OCI-LY7 (cell line): ENCODE data around the gene CYRIA.

Source experiments
- EZH2phosphoT487 ChIP-seq: fragments of 200-600 bp; sonication (generic); IDR thresholded peaks from 2 replicates; pipeline ENCODE4 v1.6.1; 2018; ENCODE audit warnings: low read depth, borderline replicate concordance, mild to moderate bottlenecking, mixed run types, antibody characterized with exemption, low read length, moderate library complexity, mixed read lengths
- TF ChIP-seq, protein P1 (sequence below): fragments of 200-600 bp; sonication (generic); conservative IDR thresholded peaks from 2 replicates; pipeline ENCODE4 v1.5.1; 2014; ENCODE audit warnings: mild to moderate bottlenecking, antibody characterized with exemption, low read length, moderate library complexity, mixed read lengths

DNA sequence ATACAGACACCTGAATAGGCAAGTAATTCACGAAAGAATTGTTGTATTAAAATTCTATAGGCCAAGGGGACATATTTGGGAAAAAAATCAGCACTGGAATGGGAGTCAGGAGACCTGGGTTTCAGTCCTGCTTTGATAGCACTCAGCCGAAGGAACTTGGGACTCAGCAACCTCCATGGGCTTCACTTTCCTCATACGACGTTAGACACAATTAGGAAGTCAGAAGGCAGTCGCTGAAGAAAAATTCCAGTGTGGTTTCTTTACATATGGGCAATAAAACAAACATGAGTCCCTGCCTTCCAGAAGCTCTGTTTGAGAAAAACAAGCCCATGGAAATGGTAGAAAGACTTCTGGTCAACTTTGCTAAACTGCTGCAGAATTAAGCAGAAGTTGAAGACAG, 15.1 kb upstream of the CYRIA start:
- TF ChIP-seq, protein P1, sequence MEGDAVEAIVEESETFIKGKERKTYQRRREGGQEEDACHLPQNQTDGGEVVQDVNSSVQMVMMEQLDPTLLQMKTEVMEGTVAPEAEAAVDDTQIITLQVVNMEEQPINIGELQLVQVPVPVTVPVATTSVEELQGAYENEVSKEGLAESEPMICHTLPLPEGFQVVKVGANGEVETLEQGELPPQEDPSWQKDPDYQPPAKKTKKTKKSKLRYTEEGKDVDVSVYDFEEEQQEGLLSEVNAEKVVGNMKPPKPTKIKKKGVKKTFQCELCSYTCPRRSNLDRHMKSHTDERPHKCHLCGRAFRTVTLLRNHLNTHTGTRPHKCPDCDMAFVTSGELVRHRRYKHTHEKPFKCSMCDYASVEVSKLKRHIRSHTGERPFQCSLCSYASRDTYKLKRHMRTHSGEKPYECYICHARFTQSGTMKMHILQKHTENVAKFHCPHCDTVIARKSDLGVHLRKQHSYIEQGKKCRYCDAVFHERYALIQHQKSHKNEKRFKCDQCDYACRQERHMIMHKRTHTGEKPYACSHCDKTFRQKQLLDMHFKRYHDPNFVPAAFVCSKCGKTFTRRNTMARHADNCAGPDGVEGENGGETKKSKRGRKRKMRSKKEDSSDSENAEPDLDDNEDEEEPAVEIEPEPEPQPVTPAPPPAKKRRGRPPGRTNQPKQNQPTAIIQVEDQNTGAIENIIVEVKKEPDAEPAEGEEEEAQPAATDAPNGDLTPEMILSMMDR, result no peak
- TF ChIP-seq EZH2phosphoT487, result no peak
